CD4-positive, alpha-beta T cell (primary cell): ENCODE results near the gene TPMT. TPM values are rescaled to one million over a fixed set of nuclear protein-coding genes. Genes with fewer than 3 reads are reported as not detected.

Source experiments
- ATAC-seq: fragments of 200-7000 bp; cut with Tn5 transposase; one replicate; pipeline ENCODE4 v1.10.0; 2022; ENCODE audit warnings: mild to moderate bottlenecking; ENCODE audit not compliant: poor library complexity
- CTCF ChIA-PET: fragments of 350-600 bp; sonication (Branson Sonifier 250); formaldehyde crosslinking; loops from one replicate; lab custom pipeline; 2021; ENCODE audit warnings: antibody characterized with exemption, inconsistent platforms; lab: Charles Lee
- POLR2A ChIA-PET: fragments of 350-600 bp; sonication (Branson Sonifier 250); formaldehyde crosslinking; loops from one replicate; lab custom pipeline; 2021; ENCODE audit warnings: antibody characterized with exemption, inconsistent platforms; lab: Charles Lee
- DNase-seq, 14 experiments: peaks; one replicate each; pipeline ENCODE4 v3.0.0-alpha.2; 2013 to 2020; ENCODE audit warnings: mixed read lengths in 2 of 14
- H3K27ac ChIP-seq, 2 donors: one replicate each; pipeline versions ENCODE4 v1.5.1 to v1.7.0; 2013; ENCODE audit warnings: low read length in 2 of 2, low read depth in 1 of 2, mild to moderate bottlenecking in 1 of 2
- H3K27me3 ChIP-seq, 2 experiments: 1 replicate in 1 of 2; 2 replicates in 1 of 2; pipeline versions ENCODE4 v1.6.1 to v1.7.0; 2013; ENCODE audit warnings: low read length in 2 of 2, control low read depth in 1 of 2, mild to moderate bottlenecking in 1 of 2, moderate library complexity in 1 of 2; ENCODE audit not compliant: insufficient read depth in 2 of 2, control insufficient read depth in 1 of 2
- H3K36me3 ChIP-seq: one replicate; pipeline ENCODE4 v1.6.1; 2013; ENCODE audit warnings: low read length, control low read depth; ENCODE audit not compliant: insufficient read depth
- H3K4me1 ChIP-seq: one replicate; pipeline ENCODE4 v1.6.1; 2013; ENCODE audit warnings: low read length, control low read depth; ENCODE audit not compliant: insufficient read depth
- H3K4me3 ChIP-seq: one replicate; pipeline ENCODE4 v1.5.1; 2013; ENCODE audit warnings: mild to moderate bottlenecking, low read length, moderate library complexity
- H3K9me3 ChIP-seq, 2 experiments: 1 replicate in 1 of 2; 2 replicates in 1 of 2; pipeline versions ENCODE4 v1.6.1 to v1.7.0; 2013; ENCODE audit warnings: low read length in 2 of 2, mild to moderate bottlenecking in 2 of 2, control low read depth in 1 of 2, moderate library complexity in 1 of 2; ENCODE audit not compliant: control insufficient read depth in 1 of 2, insufficient read depth in 1 of 2
- H3K27ac Mint-ChIP-seq: one replicate; pipeline ENCODE4 v1.8.0; 2020; ENCODE audit warnings: mixed read lengths
- H3K27me3 Mint-ChIP-seq: one replicate; pipeline ENCODE4 v1.8.0; 2021; ENCODE audit warnings: mixed read lengths
- H3K36me3 Mint-ChIP-seq: one replicate; pipeline ENCODE4 v1.8.0; 2021; ENCODE audit warnings: low read depth, mixed read lengths
- H3K4me1 Mint-ChIP-seq: one replicate; pipeline ENCODE4 v1.8.0; 2021; ENCODE audit warnings: low read depth, mixed read lengths
- H3K4me3 Mint-ChIP-seq: one replicate; pipeline ENCODE4 v1.8.0; 2020; ENCODE audit warnings: mild to moderate bottlenecking, mixed read lengths
- H3K9me3 Mint-ChIP-seq: one replicate; pipeline ENCODE4 v1.8.0; 2020; ENCODE audit warnings: mixed read lengths
- intact Hi-C, 2 experiments: fragments of 100-400 bp; cut with DNase I in 1 of 2; cut with micrococcal nuclease in 1 of 2; formaldehyde crosslinking; loops; one replicate each; pipeline versions ENCODE4 v1.15.1 to v1.9.0; 2023 to 2025; cut with DNase I, micrococcal nuclease
- total RNA-seq, 174 experiments: library from RNA in 2 of 174; stranded (reverse) in 2 of 174; gene quantifications; one replicate each; pipeline ENCODE4 v1.2.3 and lab custom pipeline; 2021 to 2026
- TF ChIP-seq, protein P1 (sequence below): fragments of 200-600 bp; IDR thresholded peaks from one replicate; pipeline ENCODE4 v1.8.0; 2022; ENCODE audit warnings: antibody characterized with exemption, mild to moderate bottlenecking

Gene TPMT
- total RNA-seq, 2 experiments from 2014 or later, result 3.2 to 3.3 TPM

DNA sequence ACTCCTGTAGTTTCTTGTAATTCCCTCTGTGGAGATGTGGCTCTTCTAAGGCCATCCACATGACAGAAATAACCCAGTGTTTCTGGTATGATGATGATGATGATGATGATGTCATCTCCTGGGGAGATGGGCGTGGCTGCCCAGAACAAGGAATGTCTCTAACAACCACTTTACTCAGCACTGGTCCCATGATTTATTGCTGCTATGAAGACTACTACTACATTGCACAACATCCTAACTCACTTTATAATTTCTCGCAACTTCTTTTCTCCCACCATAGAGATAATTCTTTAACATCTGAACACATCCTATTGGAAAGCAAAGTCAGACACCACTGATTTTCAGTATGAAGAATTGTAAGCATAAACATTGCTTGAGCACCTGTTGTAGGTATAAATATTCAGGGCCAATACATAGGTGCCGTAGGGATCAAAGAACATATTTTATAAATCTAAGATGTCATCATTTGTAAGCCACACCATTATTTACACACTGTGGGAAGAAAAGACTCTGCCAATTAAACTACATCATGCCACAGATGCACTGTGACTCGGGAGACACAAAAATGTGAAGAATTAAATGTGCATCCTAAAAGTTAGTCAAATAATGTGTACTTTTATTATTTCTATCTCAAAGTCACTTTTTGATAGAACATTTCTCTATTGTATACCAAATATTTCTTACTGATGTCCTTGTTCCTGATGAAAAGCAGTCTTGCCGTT, 6.4 kb downstream of the TPMT start:
- Mint-ChIP-seq H3K36me3 (peaks cover 47% of the 10 kb centered on the region), H3K27me3 (no peaks in the 10 kb centered on the region), H3K9me3 (no peaks in the 10 kb centered on the region), H3K4me1 (peaks cover 12% of the 10 kb centered on the region), H3K27ac (no peak overlapping the region), H3K4me3 (no peak overlapping the region)
- ATAC-seq (no peak), DNase-seq (peak in 2 of 14 experiments; percentile 27 to 41)
- CTCF ChIA-PET, result no interaction called here
- POLR2A ChIA-PET, result no interaction called here
- no peaks in the 10 kb centered on the region for H3K27me3 ChIP-seq
- H3K4me1 ChIP-seq, result no peaks in the 10 kb centered on the region
- TF ChIP-seq, protein P1, sequence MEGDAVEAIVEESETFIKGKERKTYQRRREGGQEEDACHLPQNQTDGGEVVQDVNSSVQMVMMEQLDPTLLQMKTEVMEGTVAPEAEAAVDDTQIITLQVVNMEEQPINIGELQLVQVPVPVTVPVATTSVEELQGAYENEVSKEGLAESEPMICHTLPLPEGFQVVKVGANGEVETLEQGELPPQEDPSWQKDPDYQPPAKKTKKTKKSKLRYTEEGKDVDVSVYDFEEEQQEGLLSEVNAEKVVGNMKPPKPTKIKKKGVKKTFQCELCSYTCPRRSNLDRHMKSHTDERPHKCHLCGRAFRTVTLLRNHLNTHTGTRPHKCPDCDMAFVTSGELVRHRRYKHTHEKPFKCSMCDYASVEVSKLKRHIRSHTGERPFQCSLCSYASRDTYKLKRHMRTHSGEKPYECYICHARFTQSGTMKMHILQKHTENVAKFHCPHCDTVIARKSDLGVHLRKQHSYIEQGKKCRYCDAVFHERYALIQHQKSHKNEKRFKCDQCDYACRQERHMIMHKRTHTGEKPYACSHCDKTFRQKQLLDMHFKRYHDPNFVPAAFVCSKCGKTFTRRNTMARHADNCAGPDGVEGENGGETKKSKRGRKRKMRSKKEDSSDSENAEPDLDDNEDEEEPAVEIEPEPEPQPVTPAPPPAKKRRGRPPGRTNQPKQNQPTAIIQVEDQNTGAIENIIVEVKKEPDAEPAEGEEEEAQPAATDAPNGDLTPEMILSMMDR, result no peak
- no peak overlapping the region for H3K4me3 ChIP-seq
- intact Hi-C loops, result no loop called here
- no peak overlapping the region for H3K27ac ChIP-seq
- no peaks in the 10 kb centered on the region for H3K9me3 ChIP-seq
- H3K36me3 ChIP-seq, result peaks cover 36% of the 10 kb centered on the region

DNA sequence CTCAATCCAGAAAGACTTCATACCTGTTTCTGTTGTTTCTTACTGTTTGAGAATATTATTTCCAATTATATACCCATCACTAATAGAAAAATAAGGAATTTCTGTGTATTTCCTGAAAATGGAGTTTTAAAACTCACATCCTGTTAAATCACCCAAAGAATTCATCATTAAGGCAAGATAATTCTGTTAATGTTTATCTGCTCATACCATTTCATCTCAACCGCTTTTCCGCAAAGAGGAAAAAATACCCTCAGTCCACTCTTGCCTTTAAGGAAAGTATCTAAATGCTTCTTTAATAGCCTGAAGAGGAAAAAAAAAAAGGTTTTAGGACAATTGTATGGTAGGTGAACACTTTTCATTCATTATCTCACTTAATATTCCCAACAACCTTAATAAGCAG, 7.3 kb downstream of the TPMT start:
- H3K36me3 Mint-ChIP-seq, result peaks cover 56% of the 10 kb centered on the region

DNA sequence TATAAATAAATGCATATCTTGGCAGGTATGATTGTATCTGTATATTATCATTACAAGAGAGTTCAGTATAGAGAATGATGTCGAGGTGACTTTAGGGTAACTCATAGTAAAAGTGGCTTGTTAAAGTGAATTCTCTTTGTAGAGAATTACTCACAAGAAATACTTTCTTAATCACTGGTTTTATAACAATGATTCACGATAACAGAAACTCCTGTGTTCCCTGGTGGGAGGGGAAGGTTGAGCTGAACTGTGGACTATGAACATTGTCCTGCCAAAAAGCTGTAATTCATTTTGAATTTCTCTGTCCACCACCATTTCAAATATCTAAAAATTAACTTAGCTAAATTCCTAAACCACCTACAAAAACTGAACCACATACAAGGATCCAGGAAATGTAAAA, 7.7 kb downstream of the TPMT start:
- Histone ChIP-seq H3K36me3 (peaks cover 49% of the 10 kb centered on the region), H3K4me1 (no peaks in the 10 kb centered on the region), H3K9me3 (no peaks in the 10 kb centered on the region), H3K27me3 (no peaks in the 10 kb centered on the region), H3K27ac (no peak overlapping the region), H3K4me3 (no peak overlapping the region)
- H3K9me3 Mint-ChIP-seq, result no peaks in the 10 kb centered on the region
- DNase-seq, result no peak
- no peaks in the 10 kb centered on the region for H3K27me3 Mint-ChIP-seq
- ChIA-PET CTCF (no interaction called here), POLR2A (no interaction called here)
- TF ChIP-seq, protein P1, result no peak
- no peaks in the 10 kb centered on the region for H3K4me1 Mint-ChIP-seq
- ATAC-seq, result no peak
- no peak overlapping the region for H3K27ac Mint-ChIP-seq
- H3K36me3 Mint-ChIP-seq, result peaks cover 60% of the 10 kb centered on the region
- intact Hi-C loops, result no loop called here
- no peak overlapping the region for H3K4me3 Mint-ChIP-seq

More for the DNA sequence above, 7.3 kb downstream of the TPMT start:
- intact Hi-C loops, result no loop called here
- ChIA-PET POLR2A (no interaction called here), CTCF (no interaction called here)
- no peaks in the 10 kb centered on the region for H3K27me3 Mint-ChIP-seq
- TF ChIP-seq, protein P1, result no peak
- peaks cover 44% of the 10 kb centered on the region for H3K36me3 ChIP-seq
- no peak overlapping the region for H3K4me3 ChIP-seq
- ATAC-seq, result no peak
- H3K27ac ChIP-seq, result no peak overlapping the region
- no peaks in the 10 kb centered on the region for H3K9me3 ChIP-seq
- H3K4me1 ChIP-seq, result no peaks in the 10 kb centered on the region
- H3K27ac Mint-ChIP-seq, result no peak overlapping the region
- no peaks in the 10 kb centered on the region for H3K9me3 Mint-ChIP-seq
- H3K4me3 Mint-ChIP-seq, result no peak overlapping the region
- DNase-seq, result no peak
- H3K4me1 Mint-ChIP-seq, result peaks cover 4% of the 10 kb centered on the region
- no peaks in the 10 kb centered on the region for H3K27me3 ChIP-seq
